GM04503 (cell line): ENCODE results near the gene HOXB9.

ENCODE experiments used
- DNase-seq: peaks from one replicate; pipeline ENCODE4 v3.0.0-alpha.2; 2012; ENCODE audit warnings: low read depth

HOXB9 gene

DNA sequence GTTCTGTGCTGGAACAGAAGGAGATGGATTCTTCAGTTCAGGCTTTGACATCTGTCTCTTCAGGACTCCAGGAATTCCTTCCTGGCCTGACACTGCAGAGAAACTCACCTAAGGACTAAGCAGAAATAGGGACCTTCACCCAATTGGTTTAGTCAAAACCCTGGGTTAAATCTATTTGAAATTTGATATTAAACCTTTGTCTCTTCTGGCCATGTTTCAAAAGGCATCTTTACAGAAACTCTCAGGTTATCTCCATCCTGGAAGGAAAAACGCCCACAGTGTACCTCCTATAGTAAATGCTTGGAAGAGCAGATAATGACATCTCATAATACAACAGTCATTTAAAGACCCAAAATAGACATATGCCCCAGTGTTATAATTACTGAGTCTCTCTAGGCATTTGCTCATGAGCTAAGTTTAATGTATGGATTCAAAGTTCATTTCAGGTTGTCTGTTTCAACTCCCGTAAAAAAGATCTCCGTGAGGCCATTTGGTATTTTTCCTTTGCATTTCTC is 42.4 kb downstream of the HOXB9 start:
- DNase-seq: no peak

- no peak for DNase-seq
These were observed 43.4 kb downstream of the HOXB9 start for GRCh38 chr17:48582750-48583069.

DNA sequence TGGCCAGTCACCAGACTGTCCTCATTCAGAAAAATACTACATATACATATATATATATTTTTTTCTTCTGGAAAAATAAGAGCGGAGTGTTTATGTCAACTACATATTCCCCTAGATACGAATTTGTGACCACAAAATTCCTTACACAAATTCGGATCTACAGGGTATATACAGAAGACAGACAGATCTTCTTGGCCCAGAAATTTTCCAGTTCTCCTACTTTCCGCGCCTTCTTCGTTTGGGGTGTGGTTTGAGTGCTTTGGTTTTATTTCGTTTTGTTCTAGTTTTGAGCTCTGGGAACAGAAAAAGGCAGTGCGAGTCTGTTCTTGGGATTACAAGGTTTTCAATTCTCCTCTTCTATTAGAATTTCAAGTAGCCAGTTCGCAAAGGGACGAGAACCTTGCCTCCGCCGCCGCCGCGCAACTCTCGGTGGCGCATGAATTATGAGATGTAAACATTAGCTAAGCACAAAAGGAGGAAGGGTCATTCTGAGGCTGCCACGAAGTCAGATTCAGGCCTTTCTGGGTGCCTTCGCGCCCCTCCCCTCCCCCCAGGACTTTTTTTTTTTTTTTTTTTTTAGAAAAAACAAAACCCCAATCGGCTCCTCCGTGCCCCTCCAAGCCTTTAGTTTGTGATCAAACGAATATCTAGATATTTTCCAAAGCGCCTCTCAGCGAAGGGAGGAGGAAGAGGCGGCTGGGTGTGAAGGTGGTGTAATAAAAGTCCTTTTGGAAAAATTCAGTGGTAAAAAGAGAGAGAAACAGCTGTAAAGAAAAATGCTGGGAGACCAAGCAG is 46.2 kb downstream of the HOXB9 start:
- DNase-seq: no peak

GRCh38 chr17:48579471-48579759 is 46.7 kb downstream of the HOXB9 start:
- no peak for DNase-seq

DNA sequence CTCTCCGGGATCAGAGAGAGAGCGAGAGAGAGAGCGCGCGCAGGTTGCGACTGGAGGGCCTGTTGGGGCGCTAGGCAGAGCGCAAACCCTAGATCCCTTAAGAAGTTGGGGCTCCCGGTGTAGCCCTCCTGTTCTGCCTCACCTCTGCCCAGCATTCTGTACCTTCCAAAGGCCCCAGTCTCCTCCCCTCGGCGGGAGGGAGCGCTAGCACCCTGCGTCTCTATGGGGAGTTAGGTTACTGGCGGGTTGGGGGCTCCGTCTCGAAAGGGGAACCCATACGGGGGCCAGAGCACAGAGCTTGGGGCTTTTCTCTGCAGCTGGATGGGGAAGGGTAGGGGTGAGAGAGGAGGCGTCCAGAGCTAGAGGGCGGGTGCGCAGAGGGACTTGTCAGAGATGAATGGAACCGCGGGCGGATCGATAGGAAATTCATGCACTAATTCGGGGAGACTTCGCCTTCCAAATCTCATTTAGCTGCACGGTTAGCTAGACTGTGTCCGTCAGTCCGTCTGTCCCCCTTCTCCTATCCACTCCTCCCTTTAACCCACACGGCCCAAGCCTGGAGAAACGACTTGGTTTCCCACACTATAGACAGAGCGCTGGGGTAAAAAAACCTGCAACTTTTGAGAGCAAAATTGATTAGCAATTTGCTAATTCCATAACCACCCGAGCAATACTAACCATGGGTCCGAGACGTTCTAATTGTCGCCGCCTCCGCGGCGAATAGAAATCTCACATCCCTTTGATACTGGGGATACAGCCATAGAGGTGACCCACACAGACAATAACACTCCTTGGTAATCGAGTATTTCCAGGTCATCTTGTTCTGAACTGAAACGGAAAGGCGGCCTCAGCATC is 47.3 kb downstream of the HOXB9 start:
- DNase-seq: no peak

DNA sequence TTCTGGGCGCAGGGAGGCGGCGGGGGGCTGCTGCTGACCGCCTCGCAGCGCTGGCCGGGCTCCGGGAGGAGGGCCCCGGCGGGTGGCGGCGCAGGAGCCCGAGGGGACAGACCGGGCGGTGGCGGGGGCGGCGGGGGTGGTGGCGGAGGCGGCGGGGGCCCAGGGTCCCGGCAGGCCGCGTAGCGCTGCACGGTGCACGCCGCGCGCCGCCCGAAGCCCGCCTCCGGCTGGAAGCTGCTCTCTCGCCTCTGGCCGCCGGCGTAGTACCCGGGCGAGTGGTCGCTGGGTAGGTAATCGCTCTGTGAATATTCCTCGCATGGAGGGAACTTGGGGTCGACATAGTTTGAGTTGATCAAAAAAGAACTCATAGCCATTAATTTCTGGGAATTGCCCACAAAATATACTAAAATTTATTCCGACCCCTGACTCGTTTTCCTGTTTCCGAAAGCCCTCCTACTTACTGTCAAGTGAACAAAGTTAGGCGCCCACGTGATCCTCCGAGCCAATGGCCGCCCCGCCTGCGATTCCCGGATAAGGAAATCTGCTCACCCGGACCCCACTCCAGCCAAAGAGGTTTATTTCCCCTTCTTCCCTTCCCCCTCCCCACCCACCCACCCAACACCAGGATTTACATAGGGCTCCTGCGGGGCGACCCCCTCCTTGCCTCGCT is 48.1 kb downstream of the HOXB9 start, which contains the start of gene HOXB4:
HOXB4 (minus strand) TSS at position 405 of the 670 bp plus-strand sequence; CDS start at position 374, 31 bp downstream.
- no peak for DNase-seq

DNA sequence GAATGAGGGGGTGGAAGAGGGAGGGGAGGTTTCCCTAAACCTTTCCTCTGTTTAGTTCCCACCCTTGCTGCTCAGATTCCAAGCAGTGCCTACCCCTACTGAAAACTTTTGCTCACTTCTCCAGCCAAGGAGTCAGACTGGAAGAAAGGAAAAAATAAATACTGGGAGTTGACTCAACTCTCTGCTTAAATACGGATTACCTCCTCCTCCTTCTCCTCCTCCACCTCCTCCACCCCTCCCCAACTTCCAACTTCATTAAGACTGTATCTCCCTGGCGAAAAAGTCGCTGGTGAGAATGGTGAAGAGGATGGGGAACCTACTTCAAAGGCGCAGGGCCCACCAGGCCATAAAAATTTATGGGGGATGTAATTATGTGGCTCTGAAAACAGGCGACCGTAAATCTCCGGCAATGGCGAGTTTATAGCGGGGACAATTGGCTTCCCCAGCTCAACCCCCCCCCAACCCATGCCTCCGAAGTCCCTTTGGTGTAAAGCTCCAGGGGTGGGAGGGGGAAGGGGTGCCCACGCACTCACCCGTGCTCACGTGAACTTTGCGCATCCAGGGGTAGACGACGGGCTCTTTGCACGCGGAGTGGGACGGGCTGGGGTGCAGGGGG is 48.7 kb downstream of the HOXB9 start:
- no peak for DNase-seq

DNA sequence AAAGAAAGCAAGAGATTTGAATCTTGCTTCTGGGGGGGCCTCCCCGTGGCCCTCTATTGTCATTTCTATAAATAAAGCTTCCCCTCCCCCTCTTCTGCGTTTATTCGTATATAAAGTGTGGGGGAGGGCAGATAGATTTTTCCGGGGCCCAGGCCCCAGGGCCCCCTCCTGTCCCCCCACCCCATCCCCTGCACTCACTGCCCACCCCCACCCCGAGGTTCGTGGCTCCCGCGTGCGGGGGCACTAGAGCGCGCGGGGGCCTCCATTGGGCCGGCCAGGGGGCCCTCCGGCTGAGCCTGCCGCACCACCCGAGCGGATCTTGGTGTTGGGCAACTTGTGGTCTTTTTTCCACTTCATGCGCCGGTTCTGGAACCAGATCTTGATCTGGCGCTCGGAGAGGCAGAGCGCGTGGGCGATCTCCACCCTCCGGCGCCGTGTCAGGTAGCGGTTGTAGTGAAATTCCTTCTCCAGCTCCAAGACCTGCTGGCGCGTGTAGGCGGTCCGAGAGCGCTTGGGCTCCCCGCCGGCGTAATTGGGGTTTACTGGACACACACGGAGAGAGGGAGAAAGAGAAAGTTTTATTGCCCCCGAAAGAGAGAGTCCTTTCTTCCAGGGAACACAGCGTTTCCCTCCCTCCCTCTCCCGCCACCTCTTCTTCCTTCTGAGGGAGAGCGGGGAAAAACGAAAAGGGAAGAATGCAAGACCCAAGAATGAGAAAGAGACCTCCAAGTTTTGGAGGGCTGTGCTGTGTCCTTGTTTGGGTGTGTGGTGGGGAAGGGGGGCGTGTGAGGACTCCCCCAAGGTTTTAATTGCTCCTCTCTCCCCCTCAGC is 49.5 kb downstream of the HOXB9 start:
- no peak for DNase-seq

DNA sequence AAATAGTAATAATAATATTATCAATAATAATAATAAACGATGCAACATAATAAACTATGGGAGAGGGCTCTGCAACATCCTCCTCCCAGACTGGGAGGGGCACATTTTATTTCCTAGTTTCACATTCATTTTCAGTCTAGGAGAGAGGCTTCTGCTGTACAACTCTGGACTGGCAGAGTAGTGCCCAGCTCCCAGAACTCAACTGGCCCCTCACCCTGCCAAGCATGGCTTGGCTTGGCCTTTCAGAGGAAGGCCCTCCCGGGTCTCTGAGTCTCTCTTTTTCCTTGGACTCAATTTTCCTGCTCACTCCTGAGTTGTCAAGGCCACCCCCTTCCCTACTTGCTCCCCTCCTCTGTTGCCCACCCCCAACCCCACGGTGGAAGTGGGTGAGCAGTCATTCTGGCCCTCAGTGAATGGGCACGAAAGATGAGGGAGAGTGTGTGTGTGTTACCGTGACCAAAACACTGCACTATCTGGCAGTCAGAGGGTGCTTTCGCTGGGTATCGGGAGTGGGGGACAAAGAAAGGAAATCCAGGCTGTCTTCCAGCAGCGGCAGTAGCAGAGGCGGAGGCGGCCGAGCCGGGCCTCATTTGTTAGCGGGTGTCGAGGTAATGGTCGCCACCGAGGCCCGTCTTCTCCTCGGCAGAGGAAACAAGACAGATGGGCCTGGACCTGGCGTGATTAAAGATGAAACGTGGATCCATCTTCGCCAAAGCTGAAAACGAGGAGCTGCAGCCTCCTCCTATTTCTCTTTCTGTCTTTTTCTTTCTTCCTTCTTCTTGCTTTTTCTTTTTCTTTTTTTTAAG is 50.3 kb downstream of the HOXB9 start:
- DNase-seq: no peak

- peak; percentile 88 for DNase-seq
These were observed 51.0 kb downstream of the HOXB9 start for GRCh38 chr17:48575066-48575582.

GRCh38 chr17:48574505-48575065 is 51.6 kb downstream of the HOXB9 start:
- DNase-seq: no peak

- no peak for DNase-seq
These were observed 54.2 kb downstream of the HOXB9 start for GRCh38 chr17:48571826-48572417.
